GM18502 (cell line): ENCODE measurements around the gene TMEM18.

Experiments used
- ATAC-seq: cut with Tn5 transposase; IDR thresholded peaks from one replicate; pipeline ENCODE4 v1.9.1; 2021; ENCODE audit warnings: mild to moderate bottlenecking; ENCODE audit not compliant: unreplicated experiment, poor library complexity

The TMEM18 gene

GRCh38 chr2:624096-624495 is 53.1 kb downstream of the TMEM18 start:
- ATAC-seq: no peak

GRCh38 chr2:623130-623922 is 53.9 kb downstream of the TMEM18 start:
- ATAC-seq: no peak

GRCh38 chr2:622357-622756 is 54.8 kb downstream of the TMEM18 start:
- ATAC-seq: no peak

GRCh38 chr2:621303-622099 is 55.7 kb downstream of the TMEM18 start:
- no peak for ATAC-seq

- ATAC-seq: no peak
Observed at GRCh38 chr2:620471-621302, 56.5 kb downstream of the TMEM18 start.

- ATAC-seq: no peak
Observed at GRCh38 chr2:620004-620403, 57.2 kb downstream of the TMEM18 start.

- ATAC-seq: no peak
Observed at GRCh38 chr2:618422-618990, 58.7 kb downstream of the TMEM18 start.

- no peak for ATAC-seq
Observed at GRCh38 chr2:618005-618404, 59.2 kb downstream of the TMEM18 start.
